HG03039 (cell line): Measurements from ENCODE around the gene RICTOR.
A peak's percentile ranks its signal among the peaks of the same experiment; 100 is the strongest.

Source experiments
- ATAC-seq: cut with Tn5 transposase; IDR thresholded peaks from one replicate; pipeline ENCODE4 v1.9.1; 2021; ENCODE audit warnings: mild to moderate bottlenecking, moderate library complexity; ENCODE audit not compliant: unreplicated experiment

Gene RICTOR

GRCh38 chr5:38940230-38940858, 133.9 kb downstream of the RICTOR start:
- ATAC-seq = no peak

- no peak for ATAC-seq
Measured at GRCh38 chr5:38938973-38939372, 135.2 kb downstream of the RICTOR start.

- no peak for ATAC-seq
Measured at GRCh38 chr5:38938424-38938823, 135.8 kb downstream of the RICTOR start.

- ATAC-seq = no peak
Measured at GRCh38 chr5:38936269-38936668, 137.9 kb downstream of the RICTOR start.

- ATAC-seq = no peak
Measured at GRCh38 chr5:38935437-38935836, 138.8 kb downstream of the RICTOR start.

- ATAC-seq = no peak
Measured at GRCh38 chr5:38932854-38933408, 141.3 kb downstream of the RICTOR start.

- no peak for ATAC-seq
Measured at GRCh38 chr5:38931731-38932130, 142.5 kb downstream of the RICTOR start.

GRCh38 chr5:38929838-38930237, 144.4 kb downstream of the RICTOR start:
- ATAC-seq = no peak

- no peak for ATAC-seq
Measured at GRCh38 chr5:38927470-38927869, 146.7 kb downstream of the RICTOR start.

- no peak for ATAC-seq
Measured at GRCh38 chr5:38926121-38926520, 148.1 kb downstream of the RICTOR start.

GRCh38 chr5:38925154-38925925, 148.9 kb downstream of the RICTOR start:
- no peak for ATAC-seq

GRCh38 chr5:38923661-38924451, 150.3 kb downstream of the RICTOR start:
- no peak for ATAC-seq

GRCh38 chr5:38922199-38922598, 152.0 kb downstream of the RICTOR start:
- peak; percentile 89 for ATAC-seq

GRCh38 chr5:38921174-38921573, 153.0 kb downstream of the RICTOR start:
- ATAC-seq = no peak

GRCh38 chr5:38916802-38917201, 157.4 kb downstream of the RICTOR start:
- no peak for ATAC-seq

GRCh38 chr5:38913714-38914113, 160.5 kb downstream of the RICTOR start:
- no peak for ATAC-seq

GRCh38 chr5:38911933-38912332, 162.3 kb downstream of the RICTOR start:
- ATAC-seq = no peak

GRCh38 chr5:38906503-38906902, 167.7 kb downstream of the RICTOR start:
- no peak for ATAC-seq

GRCh38 chr5:38905516-38905915, 168.7 kb downstream of the RICTOR start:
- ATAC-seq = no peak

GRCh38 chr5:38899936-38900335, 174.3 kb downstream of the RICTOR start:
- no peak for ATAC-seq

- ATAC-seq = no peak
Measured at GRCh38 chr5:38896760-38897159, 177.4 kb downstream of the RICTOR start.
